HG02973 (cell line): ENCODE data around the gene ATG9B.
"Not testable (repeated sequence)": the region's sequence is repeated elsewhere in the genome, so short reads cannot be mapped to it uniquely, and the experiment has no call there.

Experiments
- ATAC-seq: cut with Tn5 transposase; IDR thresholded peaks from one replicate; pipeline ENCODE4 v1.9.1; 2021; ENCODE audit warnings: moderate library complexity; ENCODE audit not compliant: unreplicated experiment

Gene ATG9B

DNA sequence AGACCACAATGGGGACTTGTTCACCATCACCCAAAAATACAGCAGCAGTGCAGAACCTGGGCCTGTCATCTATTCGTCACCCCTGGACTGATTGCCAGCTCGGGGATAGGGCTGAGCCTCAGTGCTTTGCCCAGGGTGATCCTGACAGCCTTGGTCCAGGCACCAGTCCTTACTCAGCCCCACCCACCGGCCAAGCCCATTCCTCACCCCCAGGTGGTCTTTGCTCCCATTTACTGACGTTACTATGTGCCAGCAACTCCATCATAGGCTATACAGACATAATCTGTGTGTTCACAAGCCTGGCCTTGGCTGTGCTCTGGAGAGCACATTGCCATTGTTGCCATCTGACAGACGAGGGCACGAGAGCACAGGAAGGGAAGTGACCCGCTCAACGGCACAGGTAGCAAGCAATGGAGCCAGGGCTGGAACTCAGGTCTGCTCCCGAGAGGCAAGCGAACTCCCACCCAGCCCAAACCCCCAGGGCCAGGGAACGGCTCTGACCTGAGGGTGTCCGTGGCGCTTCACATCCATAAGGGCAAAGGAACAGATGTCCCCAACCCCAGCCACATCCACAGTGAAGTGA lies 6.8 kb downstream of the ATG9B start:
- ATAC-seq = no peak

DNA sequence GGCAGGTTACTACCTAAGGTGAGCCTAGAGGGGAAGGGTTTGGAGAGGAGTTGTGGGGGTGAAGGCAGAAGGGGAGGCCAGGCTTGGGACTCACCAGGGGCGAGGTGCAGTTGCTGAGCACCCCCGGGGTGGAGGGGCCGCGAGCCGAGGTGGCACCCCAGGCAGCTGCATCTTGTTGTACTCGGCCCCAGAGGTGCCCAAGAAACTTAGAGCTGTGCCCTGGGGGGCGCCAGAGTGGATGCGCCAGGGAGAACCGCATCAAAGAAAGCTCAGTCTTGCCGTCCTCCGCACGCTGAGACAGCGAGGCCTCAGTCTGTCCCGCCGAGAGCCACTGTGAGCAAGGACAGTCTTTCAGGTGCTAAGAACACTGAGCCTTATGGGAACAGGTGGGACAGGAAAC lies 7.4 kb downstream of the ATG9B start:
- no peak for ATAC-seq

DNA sequence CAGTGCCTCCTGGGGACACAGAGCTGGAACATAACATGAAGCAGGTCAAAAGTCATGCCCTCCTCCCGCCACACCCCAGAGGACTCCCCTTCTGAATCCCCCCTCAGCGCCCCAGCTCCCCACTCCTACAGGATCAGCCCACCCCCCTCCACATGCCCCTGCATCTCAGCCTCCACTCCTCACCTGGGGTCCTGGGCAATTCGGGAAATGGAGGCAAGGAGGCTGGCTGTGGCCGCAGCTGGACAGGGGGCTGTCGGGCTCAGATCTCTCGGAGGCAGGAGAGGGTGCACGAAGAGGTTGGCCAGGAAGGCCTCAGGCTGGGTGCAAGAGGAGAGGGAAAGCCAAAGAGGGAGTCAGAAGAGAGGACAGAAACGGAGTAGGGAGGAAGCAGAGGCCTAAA lies 7.8 kb downstream of the ATG9B start:
- ATAC-seq = no peak

DNA sequence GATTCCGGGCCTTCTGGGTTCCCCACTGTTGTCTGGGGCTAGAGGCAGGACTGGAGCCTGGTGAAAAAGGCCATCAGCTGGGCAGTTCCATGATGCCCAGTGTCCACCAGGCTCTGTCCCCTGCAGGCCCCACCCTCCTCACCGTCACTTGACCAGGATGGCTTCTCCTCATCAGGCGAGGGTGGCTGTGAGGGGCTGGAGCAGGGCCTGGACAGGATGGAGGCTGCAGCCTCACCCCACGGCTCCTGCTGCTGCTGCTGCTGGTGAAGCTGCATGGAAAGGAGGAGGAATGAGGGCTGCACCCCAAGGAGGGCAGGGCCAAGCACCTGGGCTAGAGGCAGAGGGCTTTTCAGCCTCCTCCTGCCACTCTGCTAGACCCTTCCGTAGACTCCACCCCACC lies 8.3 kb downstream of the ATG9B start:
- no peak for ATAC-seq

DNA sequence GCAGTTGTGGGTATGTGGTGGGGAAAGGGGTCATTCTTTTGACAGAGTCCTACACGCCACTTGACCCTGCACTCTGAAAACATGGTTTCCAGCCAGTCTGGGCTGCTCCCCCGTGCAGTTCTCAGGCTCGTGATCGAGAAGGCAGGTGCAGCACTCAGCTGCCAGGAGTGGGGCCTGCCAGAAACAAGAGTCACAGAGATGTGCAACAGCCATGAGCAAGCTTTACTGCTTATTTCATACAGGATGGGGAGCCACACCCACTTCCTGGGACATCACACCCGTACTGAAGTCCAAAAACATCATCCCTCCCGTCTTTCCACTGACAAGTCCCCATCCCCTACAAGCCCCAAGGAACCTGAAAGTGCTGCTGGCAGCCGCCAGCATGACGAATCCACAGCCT lies 9.3 kb downstream of the ATG9B start:
- no peak for ATAC-seq

DNA sequence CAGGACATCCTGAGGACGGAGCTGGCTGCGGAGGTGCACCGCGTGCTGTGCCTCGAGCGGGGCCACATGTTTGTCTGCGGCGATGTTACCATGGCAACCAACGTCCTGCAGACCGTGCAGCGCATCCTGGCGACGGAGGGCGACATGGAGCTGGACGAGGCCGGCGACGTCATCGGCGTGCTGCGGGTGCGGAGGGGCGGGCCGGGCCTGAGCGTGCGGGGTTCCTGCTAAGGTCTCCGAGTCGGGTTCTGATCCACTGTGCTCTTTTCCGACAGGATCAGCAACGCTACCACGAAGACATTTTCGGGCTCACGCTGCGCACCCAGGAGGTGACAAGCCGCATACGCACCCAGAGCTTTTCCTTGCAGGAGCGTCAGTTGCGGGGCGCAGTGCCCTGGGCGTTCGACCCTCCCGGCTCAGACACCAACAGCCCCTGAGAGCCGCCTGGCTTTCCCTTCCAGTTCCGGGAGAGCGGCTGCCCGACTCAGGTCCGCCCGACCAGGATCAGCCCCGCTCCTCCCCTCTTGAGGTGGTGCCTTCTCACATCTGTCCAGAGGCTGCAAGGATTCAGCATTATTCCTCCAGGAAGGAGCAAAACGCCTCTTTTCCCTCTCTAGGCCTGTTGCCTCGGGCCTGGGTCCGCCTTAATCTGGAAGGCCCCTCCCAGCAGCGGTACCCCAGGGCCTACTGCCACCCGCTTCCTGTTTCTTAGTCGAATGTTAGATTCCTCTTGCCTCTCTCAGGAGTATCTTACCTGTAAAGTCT lies 10.4 kb downstream of the ATG9B start:
- ATAC-seq = peak; percentile 64

DNA sequence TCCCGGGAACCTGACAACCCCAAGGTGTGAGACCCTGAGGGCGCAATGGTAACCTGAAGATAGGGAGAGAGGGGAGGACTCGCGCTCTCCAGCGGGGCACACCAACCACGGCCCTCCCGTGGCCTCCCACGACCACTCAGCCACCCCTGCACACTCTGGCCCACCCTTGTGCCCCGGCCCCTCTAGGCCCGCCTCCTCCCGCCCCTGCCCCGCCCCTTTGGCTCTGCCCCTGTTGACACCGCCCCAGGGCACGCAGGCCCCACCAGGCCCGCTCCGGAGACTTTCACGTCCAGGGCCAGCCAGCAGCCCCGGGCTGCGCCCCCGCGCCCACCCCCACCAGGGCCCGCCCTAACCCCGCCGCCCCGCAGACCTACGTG lies 10.9 kb downstream of the ATG9B start:
- ATAC-seq = no peak

DNA sequence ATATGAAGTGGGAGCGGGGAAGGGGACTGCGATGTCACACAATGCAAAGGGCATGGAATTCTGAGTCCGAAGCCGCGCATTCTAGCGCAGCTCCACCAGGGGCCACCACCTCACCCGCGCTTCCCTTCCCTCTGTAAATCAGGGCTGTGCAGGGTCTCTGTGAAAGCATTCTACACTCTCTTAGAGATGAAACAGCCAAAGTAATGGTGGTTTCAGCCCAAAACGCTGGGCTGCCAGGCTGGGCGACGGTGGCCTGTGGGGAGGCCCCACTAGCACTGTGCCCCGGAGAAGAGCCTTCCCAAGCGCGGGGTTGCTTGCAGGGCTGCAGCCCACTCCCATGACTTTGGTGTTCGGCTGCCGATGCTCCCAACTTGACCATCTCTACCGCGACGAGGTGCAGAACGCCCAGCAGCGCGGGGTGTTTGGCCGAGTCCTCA lies 11.4 kb downstream of the ATG9B start:
- ATAC-seq = no peak

DNA sequence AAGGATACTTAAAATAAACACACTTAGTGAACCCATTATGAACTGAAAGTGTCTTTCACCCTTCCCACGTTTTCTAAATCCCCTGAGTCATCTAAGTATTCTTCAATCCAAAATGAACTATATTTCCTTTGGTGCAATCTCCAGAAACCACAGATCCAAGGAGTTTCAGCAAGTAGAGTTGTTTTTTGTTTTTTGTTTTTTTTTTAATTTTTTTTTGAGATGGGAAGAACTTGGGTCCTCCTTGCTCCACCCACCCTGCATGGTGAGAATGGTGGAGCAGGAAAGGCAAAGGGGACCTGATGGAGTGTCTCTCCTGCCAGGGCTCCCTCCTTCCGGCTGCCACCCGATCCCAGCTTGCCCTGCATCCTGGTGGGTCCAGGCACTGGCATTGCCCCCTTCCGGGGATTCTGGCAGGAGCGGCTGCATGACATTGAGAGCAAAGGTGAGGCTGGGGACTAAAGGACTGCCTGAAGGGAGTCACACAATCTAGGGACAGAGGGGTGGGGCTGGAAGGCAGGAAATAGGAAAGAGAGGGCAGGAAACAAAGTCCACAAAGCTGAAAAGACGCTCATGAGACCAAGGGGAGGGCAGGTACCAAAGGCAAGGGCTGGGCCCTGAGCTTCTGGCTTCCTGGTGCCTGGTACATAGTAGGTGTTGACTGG lies 12.1 kb downstream of the ATG9B start:
- ATAC-seq = no peak

DNA sequence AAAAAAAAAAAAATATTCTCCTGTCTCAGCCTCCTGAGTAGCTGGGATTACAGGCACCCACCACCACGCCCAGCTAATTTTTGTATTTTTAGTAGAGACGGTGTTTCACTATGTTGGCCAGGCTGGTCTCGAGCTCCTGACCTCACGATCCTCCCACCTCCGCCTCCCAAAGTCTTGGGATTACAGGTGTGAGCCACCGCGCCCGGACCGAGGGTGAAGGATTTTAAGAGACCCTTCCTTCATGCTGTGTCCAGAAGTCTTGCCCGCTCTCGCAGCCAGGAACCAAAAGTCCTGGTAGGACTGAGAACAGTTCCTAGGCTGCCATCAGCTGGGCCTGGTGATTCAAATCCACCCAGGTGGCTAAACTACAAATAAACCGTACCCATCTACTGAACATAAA lies 12.7 kb downstream of the ATG9B start:
- not testable (repeated sequence) for ATAC-seq

DNA sequence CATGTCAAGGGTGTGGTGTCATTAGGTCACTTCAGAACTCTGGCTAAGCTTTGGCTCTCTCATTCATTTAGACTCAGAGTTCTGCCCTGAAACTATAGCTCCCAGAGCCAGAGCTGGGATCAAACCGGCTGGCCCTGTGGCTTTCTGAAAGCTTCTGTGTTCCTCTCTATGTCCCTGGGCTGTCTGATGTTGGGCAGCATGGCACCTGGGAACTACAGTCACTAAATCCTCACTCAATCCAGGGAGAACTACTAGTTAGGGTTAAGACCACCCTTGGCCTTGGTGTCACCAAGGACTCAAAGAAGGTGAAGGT lies 13.2 kb downstream of the ATG9B start:
- no peak for ATAC-seq

DNA sequence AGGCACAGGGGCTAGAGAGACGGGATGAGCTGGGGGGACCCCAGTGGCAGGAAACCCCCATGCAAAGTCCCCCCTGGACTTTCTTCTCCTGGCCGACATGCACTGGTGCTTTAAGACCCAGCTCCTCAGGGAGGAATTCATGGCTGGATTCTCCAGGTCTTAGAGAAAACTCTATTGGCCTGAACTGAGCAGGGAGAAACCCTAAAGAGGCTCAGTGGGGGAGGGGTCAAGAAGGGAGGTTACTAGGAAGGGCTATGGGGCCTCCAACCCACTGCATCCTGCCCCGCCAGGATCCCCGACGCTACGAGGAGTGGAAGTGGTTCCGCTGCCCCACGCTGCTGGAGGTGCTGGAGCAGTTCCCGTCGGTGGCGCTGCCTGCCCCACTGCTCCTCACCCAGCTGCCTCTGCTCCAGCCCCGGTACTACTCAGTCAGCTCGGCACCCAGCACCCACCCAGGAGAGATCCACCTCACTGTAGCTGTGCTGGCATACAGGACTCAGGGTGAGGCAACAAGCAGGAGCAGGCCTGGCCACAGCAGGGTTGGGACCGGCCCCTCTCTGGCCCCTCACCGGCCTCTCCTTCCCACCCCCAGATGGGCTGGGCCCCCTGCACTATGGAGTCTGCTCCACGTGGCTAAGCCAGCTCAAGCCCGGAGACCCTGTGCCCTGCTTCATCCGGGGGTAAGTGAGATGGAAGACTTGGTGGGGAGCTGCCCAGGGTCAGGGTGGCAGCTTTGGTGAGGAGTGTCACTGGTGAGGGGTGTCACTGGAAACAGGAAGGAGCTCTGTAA lies 13.8 kb downstream of the ATG9B start:
- ATAC-seq = no peak

DNA sequence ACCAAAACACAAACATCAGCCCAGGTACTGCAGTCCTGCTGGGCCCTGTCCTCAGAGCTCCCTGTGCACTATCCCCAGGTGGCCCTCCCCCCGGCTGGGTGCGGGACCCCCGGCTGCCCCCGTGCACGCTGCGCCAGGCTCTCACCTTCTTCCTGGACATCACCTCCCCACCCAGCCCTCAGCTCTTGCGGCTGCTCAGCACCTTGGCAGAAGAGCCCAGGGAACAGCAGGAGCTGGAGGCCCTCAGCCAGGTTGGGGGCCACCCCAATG lies 14.3 kb downstream of the ATG9B start:
- no peak for ATAC-seq

DNA sequence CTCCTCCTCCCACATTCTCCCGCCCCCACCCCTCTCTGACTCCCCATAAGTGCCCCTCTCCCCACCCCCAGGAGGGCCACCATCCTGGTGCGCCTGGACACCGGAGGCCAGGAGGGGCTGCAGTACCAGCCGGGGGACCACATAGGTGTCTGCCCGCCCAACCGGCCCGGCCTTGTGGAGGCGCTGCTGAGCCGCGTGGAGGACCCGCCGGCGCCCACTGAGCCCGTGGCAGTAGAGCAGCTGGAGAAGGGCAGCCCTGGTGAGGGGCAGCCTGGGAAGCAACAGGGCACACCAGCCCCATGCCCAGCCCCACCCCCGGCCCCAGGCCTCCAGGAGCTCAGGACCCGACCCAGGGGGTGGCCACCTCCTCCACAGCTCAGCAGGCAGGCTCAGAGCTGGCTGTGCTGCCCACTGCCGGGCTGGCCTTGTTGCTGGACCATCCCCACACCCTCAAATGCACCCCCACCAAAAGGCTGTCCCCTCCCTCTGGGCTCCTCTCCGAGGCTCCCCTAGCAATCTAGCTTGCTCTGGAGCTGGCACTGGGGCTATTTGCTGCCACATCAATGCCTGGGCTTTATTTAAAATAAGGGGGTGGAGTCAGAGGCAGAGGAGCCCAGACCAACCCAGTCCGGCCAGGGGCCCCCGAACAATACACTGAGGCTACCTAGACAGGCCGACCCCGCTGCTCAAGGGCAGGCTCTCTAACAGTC lies 14.8 kb downstream of the ATG9B start:
- ATAC-seq = no peak

DNA sequence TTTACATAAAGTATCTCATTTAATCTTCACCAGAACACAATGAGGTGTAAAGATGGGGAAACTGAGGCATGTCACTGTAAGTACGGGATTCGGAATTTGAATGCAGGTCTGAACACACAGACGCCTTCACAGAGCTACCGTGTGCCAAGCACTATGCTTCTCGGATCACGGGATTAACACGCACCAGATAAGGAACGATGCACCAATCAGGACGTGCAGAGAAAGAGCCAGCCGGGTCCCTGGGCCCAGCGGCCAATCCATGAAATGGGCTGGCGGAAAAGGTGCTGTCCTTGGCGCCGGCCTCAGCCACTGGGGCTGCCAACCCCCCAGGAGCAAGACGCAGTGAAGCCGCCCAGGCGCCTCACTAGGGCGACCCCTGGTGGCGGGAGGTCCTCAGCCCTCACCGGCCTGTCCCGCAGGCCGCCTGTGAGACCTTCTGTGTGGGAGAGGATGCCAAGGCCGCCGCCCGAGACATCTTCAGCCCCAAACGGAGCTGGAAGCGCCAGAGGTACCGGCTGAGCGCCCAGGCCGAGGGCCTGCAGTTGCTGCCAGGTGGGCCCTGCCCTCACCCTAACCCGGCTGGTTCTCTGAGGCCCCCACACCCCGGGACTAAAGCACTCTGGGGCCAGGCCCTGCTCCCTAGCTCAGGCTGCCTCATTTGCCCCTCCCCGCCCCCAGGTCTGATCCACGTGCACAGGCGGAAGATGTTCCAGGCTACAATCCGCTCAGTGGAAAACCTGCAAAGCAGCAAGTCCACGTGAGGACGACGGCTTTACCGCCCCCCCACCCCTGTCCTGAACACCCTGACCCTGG lies 15.6 kb downstream of the ATG9B start:
- peak; percentile 72 for ATAC-seq

DNA sequence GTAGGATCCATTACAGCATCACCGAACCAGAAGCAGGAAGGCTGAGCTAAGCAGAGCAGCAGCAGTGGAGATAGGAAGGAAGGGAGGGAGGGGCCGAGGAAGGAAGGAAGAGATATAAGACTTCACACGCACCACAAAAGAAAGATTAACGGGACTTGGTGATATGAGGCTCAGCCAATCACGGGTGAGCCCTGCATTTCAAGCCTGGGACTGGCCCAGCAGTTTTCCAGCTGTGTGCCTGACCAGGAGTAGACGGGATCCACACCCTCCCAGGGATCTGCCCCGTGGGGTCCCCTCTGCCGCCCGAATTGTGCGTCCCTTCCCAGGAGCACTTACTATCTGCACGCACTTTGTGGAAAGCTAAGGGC lies 16.2 kb downstream of the ATG9B start:
- ATAC-seq = no peak

DNA sequence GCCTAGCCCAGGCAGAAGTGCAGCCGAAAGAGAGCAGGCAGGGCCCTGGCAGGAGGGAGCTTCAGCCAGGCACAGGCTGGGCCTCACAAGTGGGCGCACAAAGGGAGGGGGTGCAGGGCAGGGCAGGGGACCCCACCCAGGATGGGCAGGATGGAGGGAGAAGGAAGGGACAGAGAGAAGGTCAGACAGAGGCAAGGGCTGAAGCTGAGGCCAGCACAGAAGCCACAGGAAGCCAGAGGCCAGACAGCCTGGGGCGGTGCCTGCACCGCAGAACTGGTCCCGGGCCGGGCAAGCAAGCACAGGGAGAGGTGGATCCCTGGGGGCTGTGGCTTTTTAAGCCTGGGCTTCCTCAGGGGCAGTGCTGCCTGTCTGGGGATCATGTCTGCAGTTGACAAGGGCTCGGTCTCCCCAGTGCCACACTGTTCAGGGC lies 16.8 kb downstream of the ATG9B start:
- no peak for ATAC-seq

DNA sequence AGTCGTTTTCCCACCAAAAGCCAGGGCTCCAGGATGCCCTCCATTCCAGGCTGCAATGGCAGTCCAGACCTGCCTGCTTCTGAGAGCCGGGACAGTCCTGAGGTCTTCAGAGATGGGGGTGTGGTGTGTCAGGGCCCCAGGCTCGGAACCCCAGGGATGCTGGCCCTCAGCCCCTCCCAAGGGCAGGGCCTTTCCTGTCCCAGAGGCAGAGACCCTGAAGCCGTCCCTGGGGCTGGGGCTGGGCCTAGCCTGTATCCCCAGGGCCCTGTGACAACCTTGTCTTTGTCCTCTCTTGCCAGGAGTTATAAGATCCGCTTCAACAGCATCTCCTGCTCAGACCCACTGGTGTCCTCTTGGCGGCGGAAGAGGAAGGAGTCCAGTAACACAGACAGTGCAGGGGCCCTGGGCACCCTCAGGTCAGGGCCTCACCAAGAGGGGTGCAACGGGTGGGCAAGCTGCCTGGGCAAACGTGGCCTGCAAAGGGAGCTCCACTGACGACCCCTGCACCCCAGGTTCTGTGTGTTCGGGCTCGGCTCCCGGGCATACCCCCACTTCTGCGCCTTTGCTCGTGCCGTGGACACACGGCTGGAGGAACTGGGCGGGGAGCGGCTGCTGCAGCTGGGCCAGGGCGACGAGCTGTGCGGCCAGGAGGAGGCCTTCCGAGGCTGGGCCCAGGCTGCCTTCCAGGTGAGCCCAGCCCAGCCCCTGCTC lies 17.5 kb downstream of the ATG9B start:
- ATAC-seq = no peak

DNA sequence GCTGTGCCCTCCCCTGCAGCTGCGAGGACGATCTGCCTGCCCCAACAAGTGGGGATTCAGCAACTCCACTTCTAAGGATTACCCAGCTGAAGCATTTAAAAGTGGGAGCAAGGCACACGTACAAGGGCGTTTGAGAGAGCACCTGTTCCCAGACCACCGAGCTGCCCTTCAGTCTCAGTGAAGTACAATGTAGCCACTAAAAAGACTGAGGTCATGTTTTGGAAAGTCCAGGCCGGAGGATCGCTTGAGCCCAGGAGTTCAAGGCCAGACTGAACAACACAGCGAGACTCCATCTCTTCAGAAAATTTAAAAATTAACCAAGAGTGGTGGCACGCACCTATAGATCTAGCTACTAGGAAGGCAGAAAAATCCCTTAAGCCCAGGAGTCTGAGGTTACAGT lies 18.7 kb downstream of the ATG9B start:
- no peak for ATAC-seq

DNA sequence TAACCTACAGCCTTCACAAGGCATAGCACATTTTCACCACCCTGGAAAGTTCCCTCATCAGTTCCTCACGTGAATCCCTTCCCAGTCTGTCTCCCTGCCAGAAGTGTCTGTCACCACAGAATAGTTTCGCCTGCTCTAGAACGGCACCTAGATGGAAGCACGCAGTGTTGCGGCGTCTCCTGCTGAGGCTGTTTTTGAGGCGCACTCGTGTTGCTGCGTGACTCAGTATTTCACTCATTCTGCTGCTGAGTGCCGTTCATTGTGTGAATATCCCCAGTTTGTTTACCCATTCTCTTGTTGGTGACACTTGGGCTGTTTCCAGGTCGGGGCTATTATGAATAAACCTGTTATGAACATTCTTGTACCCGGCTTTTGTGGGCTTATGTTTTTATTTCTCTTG lies 20.7 kb downstream of the ATG9B start:
- ATAC-seq = no peak
